Suppressor macrophage treated with lipopolysaccharide for 4 hours (primary cell): Measurements from ENCODE around the gene PAX4.

ENCODE experiments used
- DNase-seq: peaks from one replicate; pipeline ENCODE4 v3.0.0-alpha.2; 2020

The PAX4 gene

GRCh38 chr7:127618042-127618441 is at the start of gene PAX4:
TSS of gene PAX4 (minus strand) at chr7:127618142. CDS start at chr7:127615928, 2,214 bp downstream.
- no peak for DNase-seq

DNA sequence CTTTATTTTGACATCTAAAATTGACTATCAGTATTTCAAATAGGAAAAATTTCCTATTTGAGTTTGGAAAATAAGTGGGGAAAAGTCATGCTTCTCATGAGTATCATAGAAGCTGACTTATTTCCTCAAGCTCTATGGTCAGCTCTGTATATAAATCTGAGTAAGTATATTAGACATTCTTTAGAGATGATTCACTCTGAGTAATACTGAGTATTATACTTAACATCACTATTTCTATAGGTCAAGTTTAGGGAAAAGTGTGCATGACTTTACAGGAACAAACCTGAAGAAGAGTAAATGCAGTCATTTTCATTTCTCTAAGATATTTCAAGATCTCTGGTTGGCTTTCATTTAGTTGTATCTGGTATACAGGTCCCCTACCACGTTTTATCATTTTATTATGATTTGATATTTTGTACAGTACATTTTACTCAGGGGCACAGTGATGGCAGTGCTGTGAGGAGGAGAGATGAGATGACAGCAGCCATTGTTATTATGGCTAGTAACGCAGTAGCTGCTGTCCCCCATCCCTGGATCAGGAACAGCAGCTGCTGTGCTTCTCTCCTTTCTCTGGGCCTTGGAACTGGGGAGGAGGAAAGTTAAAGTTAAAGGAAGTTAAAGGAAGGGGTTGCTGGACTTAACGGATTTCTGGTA is 49.2 kb upstream of the PAX4 start:
- peak; percentile 77 for DNase-seq

DNA sequence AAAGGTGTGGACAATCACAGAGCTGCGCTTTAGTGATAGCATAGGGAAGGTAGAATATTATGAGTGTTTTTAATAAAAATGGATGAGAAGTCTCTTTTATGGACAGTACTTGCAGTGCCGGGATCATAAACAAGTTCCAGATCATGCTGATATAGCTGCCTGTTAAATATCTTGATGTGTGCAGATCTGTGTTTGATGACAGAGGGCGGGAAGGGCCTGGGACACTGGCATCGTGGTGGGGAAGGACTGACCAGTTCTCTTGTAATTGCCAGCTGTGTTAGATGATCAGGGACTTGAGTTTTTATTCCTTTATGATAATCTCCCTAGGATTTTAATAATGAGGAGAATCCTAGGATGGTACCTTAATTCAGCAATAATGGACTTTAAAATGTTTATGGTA is 48.7 kb upstream of the PAX4 start:
- no peak for DNase-seq

- no peak for DNase-seq
Observed at GRCh38 chr7:127665922-127666321, 48.0 kb upstream of the PAX4 start.

GRCh38 chr7:127658970-127659630 is 41.2 kb upstream of the PAX4 start:
- peak; percentile 58 for DNase-seq

DNA sequence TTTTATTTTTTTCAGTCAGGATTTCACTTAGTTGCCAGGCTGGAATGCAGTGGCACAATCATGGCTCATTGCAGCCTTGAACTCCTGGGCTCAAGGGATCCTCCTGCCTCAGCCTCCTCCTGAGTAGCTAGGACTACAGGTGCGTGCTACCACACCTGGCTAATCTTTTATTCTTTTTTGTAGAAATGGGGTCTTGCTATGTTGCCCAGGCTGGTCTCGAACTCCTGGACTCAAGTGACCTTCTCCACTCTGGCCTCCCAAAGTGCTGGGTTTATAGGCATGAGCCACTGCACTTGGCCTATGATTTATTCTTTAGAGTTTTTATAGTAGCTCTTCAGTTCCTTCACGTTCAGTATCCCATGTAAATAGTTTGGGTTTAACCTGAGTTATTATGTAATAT is 39.6 kb upstream of the PAX4 start:
- DNase-seq = no peak

- DNase-seq = no peak
Observed at GRCh38 chr7:127655720-127656119, 37.8 kb upstream of the PAX4 start.

- DNase-seq = peak; percentile 39
Observed at GRCh38 chr7:127654404-127655394, 36.8 kb upstream of the PAX4 start.

DNA sequence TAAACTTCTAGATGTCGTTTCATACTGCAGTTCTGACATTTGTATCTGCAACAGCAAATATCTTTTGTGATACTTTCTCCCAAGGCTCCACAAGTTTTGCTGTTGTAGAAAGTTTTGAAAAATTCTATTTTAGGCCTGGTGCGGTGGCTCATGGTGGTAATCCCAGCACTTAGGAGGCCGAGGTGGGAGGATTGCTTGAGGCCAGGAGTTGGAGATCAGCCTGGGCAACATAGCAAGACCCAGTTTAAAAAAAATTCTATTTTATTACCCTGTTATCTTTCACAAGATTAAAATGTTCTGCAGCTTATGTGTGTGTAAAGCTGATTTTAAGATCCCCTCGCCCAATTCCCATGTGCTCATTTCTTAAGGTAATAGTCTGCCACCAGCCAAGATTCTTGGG is 35.5 kb upstream of the PAX4 start:
- DNase-seq = no peak

DNA sequence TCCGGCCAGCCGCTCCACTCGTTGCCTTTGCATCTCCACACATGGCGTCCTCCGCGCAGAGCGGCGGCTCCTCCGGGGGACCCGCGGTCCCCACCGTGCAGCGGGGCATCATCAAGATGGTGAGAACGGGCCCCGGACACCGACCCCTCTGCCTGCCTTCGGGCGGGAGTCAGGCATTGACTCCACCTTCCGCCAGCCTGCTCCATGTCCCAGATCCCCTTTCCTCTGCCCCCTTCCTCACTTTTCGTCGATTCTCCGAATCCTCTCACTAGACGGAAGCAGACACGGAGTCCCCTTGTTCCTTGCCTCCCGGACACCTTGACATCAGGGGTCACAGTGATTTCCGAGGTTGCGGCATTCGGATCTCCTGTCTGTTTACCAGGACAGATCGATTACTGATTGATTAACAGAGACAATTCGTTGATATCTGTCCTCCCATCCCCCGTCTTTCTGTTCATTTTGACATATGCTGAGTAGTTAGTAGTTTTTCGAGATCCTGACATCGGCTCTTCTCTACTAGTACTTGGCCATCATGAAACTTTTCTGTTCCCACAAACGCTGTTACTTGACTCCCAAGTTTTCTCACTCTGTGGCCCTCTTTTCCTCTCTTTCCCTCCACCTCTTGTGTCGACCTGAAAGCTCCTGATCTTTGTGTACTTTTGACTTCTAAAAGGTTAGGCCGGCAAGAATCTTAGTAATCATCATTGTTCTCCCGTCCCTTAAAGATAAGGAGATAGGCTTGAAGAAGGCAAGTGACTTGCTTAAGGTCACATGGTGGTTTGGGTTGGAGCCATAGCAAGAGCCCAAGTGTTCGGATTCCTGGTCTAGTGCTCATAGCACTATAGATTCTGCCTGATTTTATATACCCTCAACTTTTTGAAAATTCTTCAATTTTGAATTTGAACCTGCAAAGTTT is 34.6 kb upstream of the PAX4 start:
- DNase-seq = peak; percentile 31

GRCh38 chr7:127651556-127652332 is 33.8 kb upstream of the PAX4 start, which contains the start of gene SND1:
TSS of gene SND1 (plus strand) at chr7:127652194. CDS start at chr7:127652374, 180 bp downstream.
- peak; percentile 99 for DNase-seq

DNA sequence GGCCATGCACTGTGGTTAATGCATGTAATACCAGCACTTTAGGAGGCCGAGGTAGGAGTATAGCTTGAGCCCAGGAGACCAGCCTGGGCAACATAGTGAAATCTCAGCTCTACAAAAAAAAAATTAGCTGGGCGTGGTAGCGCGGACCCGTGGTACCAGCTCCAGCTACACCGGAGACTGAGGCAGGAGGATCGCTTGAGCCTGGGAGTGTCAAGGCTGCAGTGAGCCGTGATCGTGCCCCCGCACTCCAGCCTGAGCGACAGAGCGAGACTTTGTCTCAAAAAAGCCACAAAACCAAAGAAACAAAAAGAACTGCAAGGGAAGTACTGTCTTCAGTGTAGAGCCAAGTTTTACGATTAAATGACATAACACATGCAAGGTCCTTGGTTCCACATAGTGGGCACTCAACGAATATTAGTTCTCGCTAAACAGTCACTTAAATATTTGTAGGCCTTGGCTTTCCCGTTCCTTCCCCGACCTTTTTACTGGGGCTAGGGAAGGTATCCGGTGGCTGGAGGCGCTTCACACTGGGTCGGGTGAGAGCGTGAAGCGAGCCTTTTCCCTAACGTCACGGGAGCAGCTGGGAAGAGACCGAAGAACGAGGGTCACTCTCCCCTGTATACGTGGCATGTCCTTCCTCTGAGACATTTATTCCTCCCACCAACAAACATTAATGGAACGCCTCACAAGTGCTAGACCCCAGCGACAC is 33.1 kb upstream of the PAX4 start:
- DNase-seq = no peak

GRCh38 chr7:127648986-127649385 is 31.0 kb upstream of the PAX4 start:
- no peak for DNase-seq

DNA sequence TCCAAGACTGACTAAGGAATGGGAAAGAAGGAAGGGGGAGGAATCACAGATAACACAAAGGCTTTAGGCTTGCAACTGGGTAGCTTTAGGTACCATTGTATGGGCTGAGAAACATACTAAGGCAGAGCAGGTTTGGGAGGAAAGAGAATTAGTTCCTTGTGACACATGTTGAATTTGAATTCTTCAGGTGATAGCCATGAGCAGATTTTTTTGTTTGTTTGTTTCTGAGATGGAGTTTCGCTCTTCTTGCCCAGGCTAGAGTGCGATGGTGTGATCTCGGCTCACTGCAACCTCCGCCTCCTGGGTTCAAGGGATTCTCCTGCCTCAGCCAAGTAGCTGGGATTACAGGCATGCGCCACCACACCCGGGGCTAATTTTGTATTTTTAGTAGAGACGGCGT is 29.7 kb upstream of the PAX4 start:
- no peak for DNase-seq

GRCh38 chr7:127644484-127644883 is 26.5 kb upstream of the PAX4 start:
- no peak for DNase-seq

DNA sequence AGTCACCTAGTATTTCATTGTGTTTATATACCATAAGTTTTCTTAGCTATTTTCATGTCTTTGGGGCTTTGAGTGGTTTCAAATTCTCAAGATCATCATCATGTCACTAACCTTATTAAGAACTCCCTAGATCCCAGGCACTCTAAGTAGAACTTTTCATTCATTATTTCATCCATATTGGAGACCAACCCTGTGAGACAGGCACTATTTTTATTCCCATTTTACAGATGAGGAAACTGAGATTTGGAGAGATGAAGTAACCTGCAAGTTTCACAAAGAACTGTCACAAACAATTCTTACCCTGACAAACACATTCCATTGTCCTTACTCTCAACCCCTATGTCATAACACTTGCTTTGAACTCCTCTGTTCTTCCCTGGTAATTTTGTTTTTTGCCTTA is 20.3 kb upstream of the PAX4 start:
- no peak for DNase-seq

- no peak for DNase-seq
Observed at GRCh38 chr7:127635659-127636285, 17.8 kb upstream of the PAX4 start.

GRCh38 chr7:127632276-127632910 is 14.5 kb upstream of the PAX4 start:
- no peak for DNase-seq

DNA sequence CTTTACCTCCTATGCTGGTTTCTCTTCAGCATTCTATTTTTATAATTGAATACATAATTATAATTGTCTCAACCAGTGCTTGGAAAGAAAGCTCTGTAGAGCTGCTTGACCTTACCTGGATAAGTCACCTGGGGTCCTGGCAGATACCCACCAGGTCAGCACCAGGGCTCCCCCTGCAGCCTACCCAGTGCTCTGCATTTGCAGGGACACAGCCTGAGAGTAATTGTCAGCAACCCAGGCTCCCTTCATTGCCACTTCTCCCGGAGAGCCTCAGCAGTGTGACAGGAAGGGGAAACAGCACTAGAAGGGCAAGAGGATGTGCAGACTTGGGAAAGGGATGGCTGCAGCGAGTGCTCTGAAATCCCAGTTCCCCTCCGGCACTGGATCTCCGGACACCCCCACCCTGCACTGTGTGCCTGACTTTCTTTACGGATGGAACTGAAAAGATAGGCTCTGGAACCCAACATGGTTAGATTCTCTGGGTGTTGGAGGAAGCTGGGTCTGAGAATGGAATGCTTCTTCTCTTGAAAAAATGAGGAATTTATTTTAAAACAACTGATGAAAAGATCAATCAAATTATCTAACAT is 11.4 kb upstream of the PAX4 start:
- peak; percentile 28 for DNase-seq
